GM12864 (cell line): ENCODE results near the gene CLDN19.
A peak's percentile ranks its signal among the peaks of the same experiment; 100 is the strongest.
"Not testable (repeated sequence)": the region's sequence is repeated elsewhere in the genome, so short reads cannot be mapped to it uniquely, and the experiment has no call there.

Experiments used
- DNase-seq: peaks from one replicate; pipeline ENCODE4 v3.0.0-alpha.2; 2011; ENCODE audit warnings: low read depth
- H3K4me3 ChIP-seq: 2 replicates; pipeline ENCODE4 v1.5.1; 2011; ENCODE audit warnings: mild to moderate bottlenecking, low read depth, low read length, control low read depth
- CTCF ChIP-seq: IDR thresholded peaks from 2 replicates; pipeline ENCODE4 v1.5.1; 2011; ENCODE audit warnings: low read depth, mild to moderate bottlenecking, moderate library complexity, low read length, control low read depth, inconsistent platforms; ENCODE audit errors: missing control alignments

The CLDN19 gene

DNA sequence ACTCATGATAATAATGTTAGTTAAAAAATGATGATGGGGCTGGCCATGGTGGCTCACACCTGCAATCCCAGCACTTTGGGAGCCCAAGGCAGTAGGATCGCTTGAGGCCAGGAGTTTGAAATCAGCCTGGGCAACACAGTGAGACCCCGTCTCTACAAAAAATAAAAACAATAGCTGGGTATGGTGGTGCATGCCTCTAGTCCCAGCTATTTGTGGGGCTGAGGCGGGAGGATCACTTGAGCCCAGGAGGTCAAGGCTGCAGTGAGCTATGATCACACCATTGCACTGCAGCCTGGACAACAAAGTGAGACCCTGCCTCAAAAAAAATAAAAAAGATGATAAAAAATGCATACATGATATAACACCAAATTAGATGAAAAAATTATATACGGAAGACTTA lies 21.5 kb upstream of the CLDN19 start:
- TF ChIP-seq CTCF = no peak
- H3K4me3 ChIP-seq = no peak overlapping the region
- no peak for DNase-seq

DNA sequence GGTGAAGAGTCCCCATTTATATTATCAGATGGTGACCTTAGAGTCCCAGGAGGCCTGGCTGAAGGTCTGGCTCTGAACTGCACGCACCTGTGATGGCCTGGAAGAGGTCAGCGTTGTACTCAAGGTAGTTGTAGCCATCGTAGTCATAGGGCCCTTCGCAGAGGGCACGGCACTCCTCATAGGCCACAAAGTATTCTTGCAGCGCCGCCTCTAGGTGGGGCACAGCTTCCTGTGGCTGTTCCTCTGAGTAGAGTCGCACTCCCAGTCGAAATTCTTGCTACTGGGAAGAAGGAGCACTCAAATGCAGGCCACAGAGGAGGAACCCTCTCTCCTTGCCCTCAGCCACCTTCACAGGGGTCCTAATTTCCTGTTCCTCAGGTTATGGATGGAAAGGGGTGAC lies 19.1 kb upstream of the CLDN19 start:
- TF ChIP-seq CTCF = no peak
- DNase-seq = no peak

DNA sequence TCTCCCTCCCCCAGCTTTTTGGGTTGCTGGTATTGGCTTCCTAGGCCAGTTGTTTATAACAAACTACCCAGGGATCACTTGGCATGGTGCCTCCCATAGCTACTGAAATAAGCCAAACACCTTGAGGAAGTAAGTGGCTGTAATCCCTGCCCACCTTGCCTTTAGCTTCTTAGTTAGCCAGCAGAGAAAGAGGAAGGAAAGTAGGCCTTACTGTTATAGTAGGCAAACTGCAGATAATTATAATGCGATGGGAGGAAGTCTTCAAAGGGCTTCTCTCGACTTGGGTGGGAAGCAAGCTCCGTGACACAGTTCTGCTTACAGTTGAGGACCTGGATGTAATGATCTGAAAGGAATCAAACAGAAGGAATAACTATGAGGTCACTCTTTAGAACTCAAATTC lies 18.6 kb upstream of the CLDN19 start:
- no peak overlapping the region for H3K4me3 ChIP-seq
- no peak for DNase-seq
- no peak for TF ChIP-seq CTCF

More for the DNA sequence above, 19.1 kb upstream of the CLDN19 start:
- no peak overlapping the region for H3K4me3 ChIP-seq

- DNase-seq = no peak
Observed at GRCh38 chr1:42757892-42758275, 17.8 kb upstream of the CLDN19 start.

GRCh38 chr1:42756956-42757891 lies 17.2 kb upstream of the CLDN19 start:
- no peak for DNase-seq
- TF ChIP-seq CTCF = peak; percentile 80
- no peak overlapping the region for H3K4me3 ChIP-seq

More at GRCh38 chr1:42757892-42758275, 17.8 kb upstream of the CLDN19 start:
- H3K4me3 ChIP-seq = no peak overlapping the region
- no peak for TF ChIP-seq CTCF

DNA sequence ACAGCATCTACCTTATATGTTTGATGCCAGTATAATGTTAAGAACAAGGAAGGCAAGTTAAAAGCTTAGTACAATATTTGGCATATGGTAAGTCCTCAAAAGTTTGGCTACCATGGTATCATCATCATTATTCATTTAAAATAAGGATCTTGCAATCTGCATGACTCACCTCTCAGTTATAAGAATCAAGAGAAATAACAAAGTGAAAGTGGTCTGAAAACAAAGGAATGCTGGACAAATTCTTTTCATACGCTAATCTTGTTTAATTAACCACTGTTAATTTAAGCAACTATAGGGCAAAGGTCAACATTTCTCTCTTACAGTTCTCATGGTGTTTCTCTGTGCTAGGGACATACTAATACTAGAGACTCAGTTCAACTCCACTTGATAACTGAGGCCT lies 13.0 kb upstream of the CLDN19 start:
- TF ChIP-seq CTCF = no peak
- H3K4me3 ChIP-seq = no peak overlapping the region
- no peak for DNase-seq

GRCh38 chr1:42752284-42752683 lies 12.2 kb upstream of the CLDN19 start:
- H3K4me3 ChIP-seq = no peak overlapping the region
- DNase-seq = no peak
- TF ChIP-seq CTCF = no peak

GRCh38 chr1:42751511-42752070 lies 11.6 kb upstream of the CLDN19 start:
- not testable (repeated sequence) for H3K4me3 ChIP-seq, DNase-seq
